Measurements from ENCODE around the gene CADPS2. TPM values are rescaled to one million over a fixed set of nuclear protein-coding genes. Genes with fewer than 3 reads are reported as not detected.

CADPS2 gene
- total RNA-seq, 2 experiments from 2014 or later = not detected

GRCh38 chr7:122305475-122306319, 580.6 kb downstream of the CADPS2 start:
- no peak for TF ChIP-seq CTCF (IDR thresholded peaks at IDR 0.05)
- Mint-ChIP-seq H3K9me3 (no peaks in the 10 kb centered on the region), H3K27me3 (peaks cover 77% of the 10 kb centered on the region), H3K27ac (no peak overlapping the region), H3K4me3 (no peak overlapping the region), H3K36me3 (ENCODE audit: low read depth) (no peaks in the 10 kb centered on the region), H3K4me1 (ENCODE audit: low read depth) (peaks cover 3% of the 10 kb centered on the region)
- no peak overlapping the region for H3K27ac ChIP-seq (ENCODE audit: low read depth in 1 of 2, low read length in 2 of 2)
- ChIA-PET CTCF (no interaction called here), POLR2A (no interaction called here)
- DNase-seq (no peak), ATAC-seq (ENCODE audit: poor library complexity) (no peak)
- H3K9me3 ChIP-seq (ENCODE audit: control insufficient read depth in 1 of 2, insufficient read depth in 1 of 2, low read length in 2 of 2) = peaks cover 5 to 57% of the 10 kb centered on the region in 2 experiments
- H3K36me3 ChIP-seq (ENCODE audit: insufficient read depth, low read length) = no peaks in the 10 kb centered on the region
- H3K4me3 ChIP-seq (ENCODE audit: low read length) = no peak overlapping the region
- intact Hi-C loops (cut with DNase I, micrococcal nuclease) = no loop called here
- H3K4me1 ChIP-seq (ENCODE audit: insufficient read depth, low read length) = peaks cover 5% of the 10 kb centered on the region
- H3K27me3 ChIP-seq (ENCODE audit: control insufficient read depth in 1 of 2, insufficient read depth in 2 of 2, low read length in 2 of 2) = peaks cover 59 to 93% of the 10 kb centered on the region in 2 experiments

GRCh38 chr7:122304996-122305421, 581.3 kb downstream of the CADPS2 start:
- peaks cover 80% of the 10 kb centered on the region for H3K27me3 Mint-ChIP-seq
- Histone ChIP-seq H3K27me3 (ENCODE audit: control insufficient read depth in 1 of 2, insufficient read depth in 2 of 2, low read length in 2 of 2) (peaks cover 56 to 93% of the 10 kb centered on the region in 2 experiments), H3K9me3 (ENCODE audit: control insufficient read depth in 1 of 2, insufficient read depth in 1 of 2, low read length in 2 of 2) (peaks cover 5 to 54% of the 10 kb centered on the region in 2 experiments), H3K36me3 (ENCODE audit: insufficient read depth, low read length) (no peaks in the 10 kb centered on the region), H3K4me1 (ENCODE audit: insufficient read depth, low read length) (peaks cover under 1% of the 10 kb centered on the region), H3K4me3 (ENCODE audit: low read length) (no peak overlapping the region), H3K27ac (ENCODE audit: low read depth in 1 of 2, low read length in 2 of 2) (no peak overlapping the region)
- no peaks in the 10 kb centered on the region for H3K9me3 Mint-ChIP-seq
- DNase-seq (no peak), ATAC-seq (ENCODE audit: poor library complexity) (no peak)
- no peak overlapping the region for H3K4me3 Mint-ChIP-seq
- intact Hi-C loops (cut with DNase I, micrococcal nuclease) = no loop called here
- H3K36me3 Mint-ChIP-seq (ENCODE audit: low read depth) = no peaks in the 10 kb centered on the region
- peaks cover 6% of the 10 kb centered on the region for H3K4me1 Mint-ChIP-seq (ENCODE audit: low read depth)
- H3K27ac Mint-ChIP-seq = no peak overlapping the region
- TF ChIP-seq CTCF (IDR thresholded peaks at IDR 0.05) = no peak
- CTCF ChIA-PET = no interaction called here
- POLR2A ChIA-PET = no interaction called here

- no peak for TF ChIP-seq CTCF (IDR thresholded peaks at IDR 0.05)
- H3K36me3 Mint-ChIP-seq (ENCODE audit: low read depth) = no peaks in the 10 kb centered on the region
- H3K4me3 ChIP-seq (ENCODE audit: low read length) = no peak within 1 kb of the TSS
- ATAC-seq (ENCODE audit: poor library complexity) = no peak
- peaks cover 80% of the 10 kb centered on the region for H3K27me3 Mint-ChIP-seq
- no peak within 1 kb of the TSS for H3K27ac ChIP-seq (ENCODE audit: low read depth in 1 of 2, low read length in 2 of 2)
- H3K4me1 ChIP-seq (ENCODE audit: insufficient read depth, low read length) = no peaks in the 10 kb centered on the region
- H3K9me3 Mint-ChIP-seq = no peaks in the 10 kb centered on the region
- peaks cover 5 to 57% of the 10 kb centered on the region in 2 experiments for H3K9me3 ChIP-seq (ENCODE audit: control insufficient read depth in 1 of 2, insufficient read depth in 1 of 2, low read length in 2 of 2)
- POLR2A ChIA-PET = no interaction called here
- H3K36me3 ChIP-seq (ENCODE audit: insufficient read depth, low read length) = no peaks in the 10 kb centered on the region
- peaks cover 6% of the 10 kb centered on the region for H3K4me1 Mint-ChIP-seq (ENCODE audit: low read depth)
- H3K27me3 ChIP-seq (ENCODE audit: control insufficient read depth in 1 of 2, insufficient read depth in 2 of 2, low read length in 2 of 2) = peaks cover 59 to 93% of the 10 kb centered on the region in 2 experiments
- H3K27ac Mint-ChIP-seq = no peak within 1 kb of the TSS
- CTCF ChIA-PET = no interaction called here
- no peak within 1 kb of the TSS for H3K4me3 Mint-ChIP-seq
- no peak for DNase-seq
- intact Hi-C loops (cut with DNase I, micrococcal nuclease) = no loop called here
Observed at GRCh38 chr7:122304319-122304975, 581.8 kb downstream of the CADPS2 start, which contains the start of gene FEZF1. Gene FEZF1, minus strand, starts transcription at chr7:122304750. Its CDS starts 313 bp downstream, at chr7:122304437.

Measured in CD4-positive, alpha-beta T cell (primary cell).